ENCODE data around the gene STXBP4.

DNA sequence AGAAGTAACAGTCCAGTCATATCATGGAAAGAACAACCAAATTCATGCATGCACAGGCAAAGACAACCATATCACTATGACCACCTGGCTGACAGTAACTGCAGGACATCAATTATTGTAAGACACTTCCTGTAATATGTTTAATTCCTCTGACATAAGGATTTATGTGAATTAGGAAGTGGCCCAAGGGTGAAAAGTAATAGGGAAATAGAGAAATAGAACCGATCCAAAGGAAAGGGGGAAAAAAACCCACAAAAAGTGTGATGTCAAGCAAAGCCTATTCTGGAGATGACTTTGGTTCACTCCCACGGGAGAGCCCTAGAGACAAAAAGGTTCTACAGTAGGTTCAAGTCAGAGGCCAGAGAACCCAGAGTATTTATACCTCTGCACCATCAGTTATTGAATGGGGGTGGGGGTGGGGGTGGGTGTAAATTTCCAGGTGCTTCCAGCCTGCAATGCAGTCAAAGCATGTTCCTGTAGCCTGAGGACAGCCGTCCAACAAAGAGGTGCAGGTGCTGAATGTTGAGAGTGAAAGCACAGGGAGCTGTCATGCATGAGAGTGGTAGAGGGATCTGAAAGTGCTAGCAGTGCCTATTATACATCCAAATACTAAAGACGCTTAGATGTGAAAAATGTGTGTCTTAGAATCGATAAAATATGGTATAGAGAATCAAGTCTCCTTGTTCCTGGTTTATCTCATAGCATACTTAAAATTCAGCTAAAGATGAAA is 200.6 kb downstream of the STXBP4 start:
- TF ChIP-seq, protein P1, sequence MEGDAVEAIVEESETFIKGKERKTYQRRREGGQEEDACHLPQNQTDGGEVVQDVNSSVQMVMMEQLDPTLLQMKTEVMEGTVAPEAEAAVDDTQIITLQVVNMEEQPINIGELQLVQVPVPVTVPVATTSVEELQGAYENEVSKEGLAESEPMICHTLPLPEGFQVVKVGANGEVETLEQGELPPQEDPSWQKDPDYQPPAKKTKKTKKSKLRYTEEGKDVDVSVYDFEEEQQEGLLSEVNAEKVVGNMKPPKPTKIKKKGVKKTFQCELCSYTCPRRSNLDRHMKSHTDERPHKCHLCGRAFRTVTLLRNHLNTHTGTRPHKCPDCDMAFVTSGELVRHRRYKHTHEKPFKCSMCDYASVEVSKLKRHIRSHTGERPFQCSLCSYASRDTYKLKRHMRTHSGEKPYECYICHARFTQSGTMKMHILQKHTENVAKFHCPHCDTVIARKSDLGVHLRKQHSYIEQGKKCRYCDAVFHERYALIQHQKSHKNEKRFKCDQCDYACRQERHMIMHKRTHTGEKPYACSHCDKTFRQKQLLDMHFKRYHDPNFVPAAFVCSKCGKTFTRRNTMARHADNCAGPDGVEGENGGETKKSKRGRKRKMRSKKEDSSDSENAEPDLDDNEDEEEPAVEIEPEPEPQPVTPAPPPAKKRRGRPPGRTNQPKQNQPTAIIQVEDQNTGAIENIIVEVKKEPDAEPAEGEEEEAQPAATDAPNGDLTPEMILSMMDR (IDR thresholded peaks at IDR 0.05; ENCODE audit: low read length), result no peak
- no peak for TF ChIP-seq EZH2 (optimal IDR thresholded peaks at IDR 0.05; ENCODE audit: low read depth, low read length)

Data from MM.1S (cell line).